Coronary artery (tissue), 2 donors: ENCODE results near the gene DHX38.

Experiments used
- DNase-seq: peaks from one replicate; pipeline ENCODE4 v3.0.0-alpha.2; 2017; ENCODE audit warnings: low spot score
- H3K27ac ChIP-seq, 2 donors: fragments of 200-600 bp; sonication (generic); one replicate each; pipeline ENCODE4 v1.5.1; 2016 to 2019
- H3K4me3 ChIP-seq: fragments of 200-600 bp; sonication (generic); 2 replicates; pipeline ENCODE4 v1.5.1; 2016; ENCODE audit warnings: mild to moderate bottlenecking, moderate library complexity
- CTCF ChIP-seq: fragments of 200-600 bp; sonication (generic); IDR thresholded peaks from one replicate; pipeline ENCODE4 v1.5.1; 2019; ENCODE audit warnings: antibody characterized with exemption

DHX38 gene

GRCh38 chr16:72105978-72106377 lies 12.3 kb downstream of the DHX38 start:
- no peak overlapping the region for H3K27ac ChIP-seq
- TF ChIP-seq CTCF = no peak
- H3K4me3 ChIP-seq = no peak overlapping the region
- DNase-seq = no peak

GRCh38 chr16:72107371-72107770 lies 13.7 kb downstream of the DHX38 start:
- no peak overlapping the region for H3K27ac ChIP-seq
- no peak overlapping the region for H3K4me3 ChIP-seq
- TF ChIP-seq CTCF = no peak
- no peak for DNase-seq

- no peak for TF ChIP-seq CTCF
- DNase-seq = no peak
- H3K27ac ChIP-seq = no peak overlapping the region
- H3K4me3 ChIP-seq = no peak overlapping the region
These were observed 14.9 kb downstream of the DHX38 start for GRCh38 chr16:72108353-72109102.

- Histone ChIP-seq H3K27ac (no peak overlapping the region), H3K4me3 (no peak overlapping the region)
- DNase-seq = peak; percentile 45
- no peak for TF ChIP-seq CTCF
These were observed 15.7 kb downstream of the DHX38 start for GRCh38 chr16:72109300-72109699.

DNA sequence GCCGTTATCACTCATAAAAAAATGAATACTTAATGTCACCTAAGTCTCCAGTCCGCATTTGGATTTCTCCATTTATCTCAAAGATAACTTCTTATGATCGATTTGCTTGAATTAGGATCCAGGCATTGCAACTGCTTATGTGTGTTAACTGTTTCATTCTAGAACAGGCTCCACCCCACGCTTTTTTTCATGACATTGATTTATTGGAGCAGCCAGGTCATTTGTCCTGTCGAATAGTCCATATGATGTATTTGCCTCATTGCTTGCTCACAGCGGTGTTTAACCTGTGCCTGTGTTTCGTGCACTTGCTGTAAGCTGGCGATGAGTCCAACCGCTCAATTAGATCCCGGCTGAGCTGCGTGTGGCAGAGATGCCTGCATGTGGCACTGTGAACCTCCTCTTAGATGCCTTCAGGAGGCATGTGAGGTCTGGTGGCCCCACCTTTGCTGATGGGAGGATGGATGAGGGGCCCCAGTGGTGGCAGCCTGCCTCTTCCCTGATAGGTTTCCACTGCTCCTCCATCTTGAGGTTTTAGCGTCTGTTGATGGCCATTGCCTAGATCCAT lies 16.4 kb downstream of the DHX38 start:
- no peak for DNase-seq
- Histone ChIP-seq H3K27ac (no peak overlapping the region), H3K4me3 (no peak overlapping the region)
- no peak for TF ChIP-seq CTCF

GRCh38 chr16:72110662-72111615 lies 17.3 kb downstream of the DHX38 start:
- no peak for DNase-seq
- H3K27ac ChIP-seq = no peak overlapping the region
- TF ChIP-seq CTCF = no peak

More at GRCh38 chr16:72110662-72111615, 17.3 kb downstream of the DHX38 start:
- H3K4me3 ChIP-seq = no peak overlapping the region
